Mononuclear cell (primary cell): ENCODE results near the gene ALOX12B. TPM values are rescaled to one million over a fixed set of nuclear protein-coding genes. Genes with fewer than 3 reads are reported as not detected.
"Not testable (repeated sequence)": the region's sequence is repeated elsewhere in the genome, so short reads cannot be mapped to it uniquely, and the experiment has no call there.

Experiments
- H3K27me3 ChIP-seq: 2 replicates; pipeline ENCODE4 v1.6.0; 2011; ENCODE audit warnings: low read length, control low read depth; ENCODE audit not compliant: insufficient read depth
- H3K4me1 ChIP-seq: 2 replicates; pipeline ENCODE4 v1.5.1; 2011; ENCODE audit warnings: mild to moderate bottlenecking, low read length, control low read depth; ENCODE audit not compliant: insufficient read depth
- H3K4me3 ChIP-seq: 2 replicates; pipeline ENCODE4 v1.5.1; 2011; ENCODE audit warnings: mild to moderate bottlenecking, low read length, moderate library complexity
- H3K9me3 ChIP-seq: 2 replicates; pipeline ENCODE4 v1.5.1; 2011; ENCODE audit warnings: low read depth, mild to moderate bottlenecking, control low read depth, low read length
- total RNA-seq: library from RNA; depleted of rRNA; stranded (reverse); fragments of >200 nt; gene quantifications from one replicate; pipeline ENCODE4 v1.2.3, GENCODE V29; 2012

Gene ALOX12B
- total RNA-seq, 1 donor, result not detected

DNA sequence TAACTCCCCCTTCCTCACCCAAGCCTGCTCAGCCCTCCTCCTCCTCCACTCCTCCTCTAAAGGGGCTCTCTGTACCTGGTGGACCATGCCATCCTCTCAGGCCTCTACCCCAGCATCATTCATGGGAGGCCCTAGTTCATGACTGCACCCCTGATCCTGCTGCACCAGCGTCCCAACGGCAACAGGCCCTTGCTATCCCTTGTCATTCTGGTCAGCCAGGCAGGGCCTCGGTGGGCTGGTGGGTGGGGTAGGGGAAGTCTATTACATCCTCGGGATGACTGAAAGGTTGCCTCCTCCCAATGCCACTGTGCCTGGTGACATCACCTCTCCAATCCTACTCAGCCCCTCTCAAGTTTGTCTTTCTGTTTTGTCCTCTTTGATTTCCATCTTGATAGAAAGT lies 19.7 kb downstream of the ALOX12B start:
- H3K4me1 ChIP-seq, result peaks cover 64% of the 10 kb centered on the region
- no peak overlapping the region for H3K4me3 ChIP-seq
- no peaks in the 10 kb centered on the region for H3K9me3 ChIP-seq
- H3K27me3 ChIP-seq, result peaks cover 34% of the 10 kb centered on the region

GRCh38 chr17:8066841-8067775 lies 20.4 kb downstream of the ALOX12B start:
- Histone ChIP-seq H3K4me1 (peaks cover 60% of the 10 kb centered on the region), H3K27me3 (peaks cover 34% of the 10 kb centered on the region), H3K4me3 (no peak overlapping the region), H3K9me3 (no peaks in the 10 kb centered on the region)

- H3K9me3 ChIP-seq, result no peaks in the 10 kb centered on the region
- peaks cover 37% of the 10 kb centered on the region for H3K27me3 ChIP-seq
- peaks cover 46% of the 10 kb centered on the region for H3K4me1 ChIP-seq
- no peak overlapping the region for H3K4me3 ChIP-seq
These were observed 22.9 kb downstream of the ALOX12B start for GRCh38 chr17:8064561-8065019.

DNA sequence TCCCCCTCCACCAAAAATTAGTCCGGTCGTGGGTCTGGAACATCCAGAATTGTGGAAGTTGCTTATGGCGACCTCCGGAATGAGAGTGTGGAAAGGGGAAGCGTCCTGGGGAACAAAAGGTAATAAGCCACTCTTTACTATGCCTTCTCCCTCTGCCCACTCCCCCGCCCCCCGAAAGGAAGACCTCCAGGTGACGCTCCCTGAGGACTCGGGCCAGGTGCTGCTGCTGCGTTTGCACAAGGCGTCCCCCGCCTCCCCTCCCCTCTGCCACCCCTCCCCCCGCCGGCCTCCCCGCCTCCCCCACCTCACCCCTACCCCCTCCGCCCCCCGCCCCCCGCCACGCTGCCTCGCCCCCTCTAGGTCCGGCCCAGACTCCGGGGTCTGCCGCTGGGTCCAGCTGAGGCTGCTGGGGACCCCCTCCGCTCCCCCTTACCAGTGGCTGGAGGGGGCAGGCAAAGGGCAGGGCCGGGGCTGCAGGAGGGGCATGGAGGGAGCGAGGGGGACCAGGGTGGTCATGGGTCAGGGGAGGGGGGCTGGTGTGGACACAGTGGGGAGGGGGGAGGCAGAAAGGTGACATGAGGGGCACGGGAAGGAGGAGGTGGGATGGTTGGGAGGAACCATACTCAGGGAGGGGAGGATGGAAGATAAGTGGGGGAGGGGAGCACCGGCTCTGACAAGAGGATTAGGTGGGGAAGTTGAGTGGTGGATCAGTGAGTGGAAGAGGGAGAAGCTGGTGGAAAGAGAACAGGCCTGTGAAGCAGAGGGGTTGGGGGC lies 23.6 kb downstream of the ALOX12B start:
- no peak overlapping the region for H3K4me3 ChIP-seq
- H3K9me3 ChIP-seq, result no peaks in the 10 kb centered on the region
- H3K27me3 ChIP-seq, result peaks cover 43% of the 10 kb centered on the region
- peaks cover 40% of the 10 kb centered on the region for H3K4me1 ChIP-seq

- Histone ChIP-seq H3K9me3 (no peaks in the 10 kb centered on the region), H3K4me3 (no peak overlapping the region), H3K4me1 (peaks cover 31% of the 10 kb centered on the region), H3K27me3 (peaks cover 47% of the 10 kb centered on the region)
These were observed 24.6 kb downstream of the ALOX12B start for GRCh38 chr17:8062807-8063483.

- Histone ChIP-seq H3K27me3 (peaks cover 47% of the 10 kb centered on the region), H3K4me1 (peaks cover 33% of the 10 kb centered on the region), H3K9me3 (no peaks in the 10 kb centered on the region), H3K4me3 (no peak overlapping the region)
These were observed 25.1 kb downstream of the ALOX12B start for GRCh38 chr17:8062435-8062806.

GRCh38 chr17:8061851-8062250 lies 25.7 kb downstream of the ALOX12B start:
- peaks cover 47% of the 10 kb centered on the region for H3K27me3 ChIP-seq
- H3K9me3 ChIP-seq, H3K4me3 ChIP-seq: not testable (repeated sequence)
- H3K4me1 ChIP-seq, result peaks cover 34% of the 10 kb centered on the region

GRCh38 chr17:8060274-8060673 lies 27.2 kb downstream of the ALOX12B start:
- Histone ChIP-seq H3K4me1 (peaks cover 46% of the 10 kb centered on the region), H3K4me3 (no peak overlapping the region), H3K27me3 (peaks cover 47% of the 10 kb centered on the region), H3K9me3 (no peaks in the 10 kb centered on the region)

- no peaks in the 10 kb centered on the region for H3K9me3 ChIP-seq
- no peak overlapping the region for H3K4me3 ChIP-seq
- peaks cover 41% of the 10 kb centered on the region for H3K27me3 ChIP-seq
- H3K4me1 ChIP-seq, result peaks cover 48% of the 10 kb centered on the region
These were observed 28.4 kb downstream of the ALOX12B start for GRCh38 chr17:8059131-8059530.

- H3K9me3 ChIP-seq, result no peaks in the 10 kb centered on the region
- no peak overlapping the region for H3K4me3 ChIP-seq
- peaks cover 38% of the 10 kb centered on the region for H3K4me1 ChIP-seq
- H3K27me3 ChIP-seq, result peaks cover 32% of the 10 kb centered on the region
These were observed 29.8 kb downstream of the ALOX12B start for GRCh38 chr17:8057691-8058114.

DNA sequence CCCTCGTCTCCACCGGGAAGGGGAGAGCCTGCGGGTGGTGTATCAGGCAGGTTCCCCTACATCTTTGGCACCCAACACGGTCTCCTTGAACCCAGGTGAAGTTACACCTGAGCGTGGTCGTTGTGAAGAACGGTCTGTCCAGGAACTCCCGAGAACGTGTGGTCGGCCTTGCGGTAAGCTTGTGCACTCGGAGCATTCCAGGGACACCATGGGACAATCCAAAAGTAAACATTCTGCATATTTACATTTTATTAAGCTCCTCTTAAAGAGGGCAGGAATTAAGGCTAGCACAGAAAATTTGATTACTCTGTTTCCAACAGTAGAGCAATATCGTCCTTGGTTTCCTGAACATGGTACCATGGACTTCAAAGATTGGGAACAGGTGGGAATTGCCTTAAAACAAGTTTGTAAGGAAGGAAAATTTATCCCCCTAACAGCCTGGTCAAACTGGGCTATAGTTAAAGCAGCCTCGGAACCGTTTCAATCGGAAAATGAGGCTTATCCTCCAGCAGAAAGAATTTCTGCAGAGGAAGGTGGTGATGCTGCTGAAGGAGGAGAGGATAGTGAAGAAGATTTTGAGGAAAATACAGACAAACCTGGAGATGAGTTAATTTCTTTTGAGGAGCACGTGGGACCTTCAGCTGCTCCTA lies 30.4 kb downstream of the ALOX12B start:
- H3K4me1 ChIP-seq, result peaks cover 36% of the 10 kb centered on the region
- no peaks in the 10 kb centered on the region for H3K9me3 ChIP-seq
- peaks cover 26% of the 10 kb centered on the region for H3K27me3 ChIP-seq
- H3K4me3 ChIP-seq, result no peak overlapping the region

DNA sequence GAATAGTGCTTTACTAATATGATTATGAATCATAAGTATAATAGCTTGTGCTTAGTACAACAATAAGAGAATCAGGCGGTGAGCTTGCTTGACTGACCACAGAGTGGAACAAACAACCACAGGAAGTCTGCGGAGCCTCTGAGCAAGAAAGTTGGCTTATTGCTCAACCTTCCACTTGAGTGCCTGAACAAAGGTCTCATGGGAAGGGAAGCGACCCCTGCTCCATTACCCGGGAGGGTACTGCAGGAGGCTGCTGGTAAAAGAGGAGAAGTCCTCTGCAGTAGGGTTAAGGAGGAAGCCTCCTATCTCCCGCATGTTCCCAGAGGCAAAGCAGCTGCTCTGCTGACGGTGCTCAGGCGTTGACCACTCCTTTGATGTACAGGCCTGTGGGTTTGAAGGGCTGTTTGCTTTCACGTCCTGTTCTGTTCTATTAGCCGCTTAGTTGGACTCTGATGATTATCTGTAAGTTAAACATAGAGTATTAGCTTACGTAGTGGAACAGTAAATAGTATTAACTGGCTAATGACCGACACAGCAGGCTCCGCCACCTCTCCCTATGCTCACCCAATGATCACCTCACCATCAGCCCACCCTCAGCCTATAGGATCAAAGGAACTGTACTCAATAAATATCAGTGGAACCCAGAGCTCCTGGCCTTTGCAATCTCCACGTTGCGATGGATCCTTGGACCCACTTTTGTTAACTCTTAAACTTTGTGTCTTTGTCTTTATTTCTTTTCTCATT lies 31.1 kb downstream of the ALOX12B start:
- Histone ChIP-seq H3K27me3 (peaks cover 20% of the 10 kb centered on the region), H3K9me3 (no peaks in the 10 kb centered on the region), H3K4me3 (no peak overlapping the region), H3K4me1 (peaks cover 36% of the 10 kb centered on the region)

DNA sequence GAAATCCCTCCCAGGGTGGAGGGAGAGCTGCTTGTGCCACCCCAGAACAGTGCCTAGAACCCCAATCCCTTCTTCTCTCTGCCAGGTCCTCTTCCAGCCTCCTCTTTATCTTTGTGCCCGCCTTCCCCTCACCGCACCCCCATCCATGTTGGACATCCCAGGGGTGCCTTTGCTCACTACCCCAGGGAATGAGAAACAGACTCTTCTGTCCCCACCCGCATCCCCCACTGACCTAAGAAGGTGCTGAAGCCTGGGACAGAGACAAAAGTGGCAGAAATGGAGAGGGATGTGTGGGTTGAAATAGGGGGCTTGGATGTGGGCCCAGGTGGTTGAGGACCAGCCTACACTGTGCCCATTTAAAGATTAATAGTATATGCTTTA lies 31.7 kb downstream of the ALOX12B start:
- Histone ChIP-seq H3K9me3 (no peaks in the 10 kb centered on the region), H3K27me3 (peaks cover 14% of the 10 kb centered on the region), H3K4me1 (peaks cover 36% of the 10 kb centered on the region), H3K4me3 (no peak overlapping the region)

GRCh38 chr17:8053600-8053999 lies 33.9 kb downstream of the ALOX12B start:
- no peaks in the 10 kb centered on the region for H3K9me3 ChIP-seq
- no peak overlapping the region for H3K4me3 ChIP-seq
- H3K27me3 ChIP-seq, result peaks cover under 1% of the 10 kb centered on the region
- peaks cover 36% of the 10 kb centered on the region for H3K4me1 ChIP-seq
